Measurements from ENCODE around the gene FUCA2.

Gene FUCA2

DNA sequence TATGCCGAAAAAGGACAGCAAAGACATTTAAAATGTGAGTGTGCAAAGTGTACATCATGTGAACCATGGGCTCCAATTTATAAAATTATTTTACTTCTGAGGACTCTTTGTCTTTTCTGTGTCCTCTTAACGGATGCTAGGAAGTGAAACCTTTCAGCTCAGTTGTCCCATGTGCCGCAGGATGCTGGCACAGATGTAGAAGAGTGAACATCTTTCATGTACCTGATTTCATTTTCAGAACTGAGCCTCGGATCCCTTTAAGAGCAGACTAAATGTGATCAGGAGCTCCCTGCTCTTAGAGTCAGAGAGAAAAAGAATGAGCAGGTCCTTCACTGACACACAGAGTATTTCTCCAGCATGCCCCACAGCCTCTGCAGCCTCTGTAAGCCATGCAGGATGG is 27.6 kb upstream of the FUCA2 start:
- in situ Hi-C loops (cut with HindIII; ENCODE audit: low sequenced_read_pairs), result no loop called here
- TF ChIP-seq, protein P1, sequence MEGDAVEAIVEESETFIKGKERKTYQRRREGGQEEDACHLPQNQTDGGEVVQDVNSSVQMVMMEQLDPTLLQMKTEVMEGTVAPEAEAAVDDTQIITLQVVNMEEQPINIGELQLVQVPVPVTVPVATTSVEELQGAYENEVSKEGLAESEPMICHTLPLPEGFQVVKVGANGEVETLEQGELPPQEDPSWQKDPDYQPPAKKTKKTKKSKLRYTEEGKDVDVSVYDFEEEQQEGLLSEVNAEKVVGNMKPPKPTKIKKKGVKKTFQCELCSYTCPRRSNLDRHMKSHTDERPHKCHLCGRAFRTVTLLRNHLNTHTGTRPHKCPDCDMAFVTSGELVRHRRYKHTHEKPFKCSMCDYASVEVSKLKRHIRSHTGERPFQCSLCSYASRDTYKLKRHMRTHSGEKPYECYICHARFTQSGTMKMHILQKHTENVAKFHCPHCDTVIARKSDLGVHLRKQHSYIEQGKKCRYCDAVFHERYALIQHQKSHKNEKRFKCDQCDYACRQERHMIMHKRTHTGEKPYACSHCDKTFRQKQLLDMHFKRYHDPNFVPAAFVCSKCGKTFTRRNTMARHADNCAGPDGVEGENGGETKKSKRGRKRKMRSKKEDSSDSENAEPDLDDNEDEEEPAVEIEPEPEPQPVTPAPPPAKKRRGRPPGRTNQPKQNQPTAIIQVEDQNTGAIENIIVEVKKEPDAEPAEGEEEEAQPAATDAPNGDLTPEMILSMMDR (IDR thresholded peaks at IDR 0.05; ENCODE audit: low read depth, low read length), result no peak
- DNase-seq (ENCODE audit: low read depth, low spot score), result no peak
- H3K4me3 ChIP-seq (ENCODE audit: low read depth, low read length), result no peak overlapping the region

DNA sequence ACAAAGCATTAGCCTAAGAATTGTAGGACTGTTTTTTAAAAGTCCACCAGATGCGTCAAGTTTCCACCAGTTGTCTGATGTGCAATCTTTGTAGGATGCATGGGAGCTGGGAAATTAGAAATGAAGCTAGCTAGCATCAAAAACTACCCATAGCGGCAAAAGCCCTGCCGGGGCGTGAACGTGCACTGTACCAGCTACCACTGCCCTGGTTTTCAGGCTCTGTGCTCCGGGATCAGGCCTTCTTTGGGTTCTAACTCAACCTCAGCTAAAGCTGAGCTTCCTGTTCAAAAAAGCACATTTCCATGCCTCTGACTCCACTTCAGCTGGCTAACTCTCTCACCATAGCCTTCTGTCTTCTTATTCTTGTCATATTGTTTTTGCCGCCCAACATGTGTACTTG is 26.9 kb upstream of the FUCA2 start:
- no peak overlapping the region for H3K4me3 ChIP-seq (ENCODE audit: low read depth, low read length)
- TF ChIP-seq, protein P1 (IDR thresholded peaks at IDR 0.05; ENCODE audit: low read depth, low read length), result no peak
- in situ Hi-C loops (cut with HindIII; ENCODE audit: low sequenced_read_pairs), result no loop called here
- no peak for DNase-seq (ENCODE audit: low read depth, low spot score)

DNA sequence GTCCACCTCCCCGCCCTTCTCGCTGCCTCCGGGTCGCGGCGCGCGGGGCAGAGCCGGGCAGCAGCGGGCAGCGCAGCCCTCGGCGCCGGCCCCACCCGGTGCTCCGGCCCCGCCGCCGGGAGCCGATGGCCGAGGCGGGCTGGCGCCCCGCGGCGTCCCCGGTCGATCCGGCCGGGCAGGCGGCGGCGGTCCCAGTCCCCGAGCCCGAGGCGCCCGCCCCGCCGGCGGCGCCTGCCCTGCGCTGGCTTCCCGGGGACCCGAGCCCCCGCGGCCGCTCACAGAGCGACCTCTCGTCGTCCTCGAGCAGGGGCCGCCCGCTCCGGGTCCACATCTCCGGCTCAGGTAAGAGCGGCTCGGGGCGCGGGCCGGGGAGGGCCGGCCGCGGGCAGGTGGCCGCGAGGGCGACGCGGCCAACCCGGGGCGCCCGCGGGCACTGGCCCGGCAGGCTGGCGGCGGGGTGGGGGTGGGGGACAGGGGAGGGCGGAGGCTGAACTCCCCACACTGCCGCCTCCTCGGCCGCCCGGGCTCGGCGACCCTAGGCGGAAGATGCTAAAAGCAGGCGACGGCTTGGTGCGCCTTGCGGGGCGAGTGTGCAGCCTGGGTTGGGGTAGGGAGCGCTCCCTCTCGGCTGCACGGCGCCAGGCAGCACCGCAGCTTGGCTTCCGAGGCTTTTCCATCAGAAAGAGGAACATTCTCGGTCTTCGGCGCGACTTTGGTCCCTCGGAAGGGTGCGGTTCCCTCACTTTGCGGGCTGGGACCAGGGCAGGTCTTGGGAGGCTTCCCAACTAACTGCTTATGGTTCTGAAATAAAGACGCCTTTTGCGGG is 25.6 kb upstream of the FUCA2 start:
- H3K4me3 ChIP-seq (ENCODE audit: low read depth, low read length), result peak overlapping the region; percentile 55
- in situ Hi-C loops (cut with HindIII; ENCODE audit: low sequenced_read_pairs), result no loop called here
- peak; percentile 62 for DNase-seq (ENCODE audit: low read depth, low spot score)
- TF ChIP-seq, protein P1 (IDR thresholded peaks at IDR 0.05; ENCODE audit: low read depth, low read length), result peak; percentile 75

DNA sequence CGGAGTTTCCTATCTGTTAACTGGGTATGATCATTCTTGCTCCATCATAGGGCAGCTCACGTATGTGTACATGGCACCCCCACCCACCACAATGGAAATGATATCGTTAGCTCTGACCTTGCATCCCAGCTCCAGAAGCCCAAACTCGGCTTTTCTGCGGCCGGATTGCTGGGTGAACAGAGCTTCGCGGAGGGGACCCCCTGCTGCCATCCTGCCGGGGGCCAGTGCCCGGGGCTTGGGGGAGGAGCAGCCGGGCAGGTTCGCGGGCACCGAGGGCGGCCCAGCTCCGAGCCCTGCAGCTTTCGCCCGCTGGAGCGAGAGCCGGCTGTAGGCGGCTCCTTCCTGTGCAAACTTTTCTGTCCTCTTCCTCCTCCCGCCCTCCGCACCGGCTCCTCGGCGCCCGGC is 24.9 kb upstream of the FUCA2 start:
- DNase-seq (ENCODE audit: low read depth, low spot score), result peak; percentile 35
- in situ Hi-C loops (cut with HindIII; ENCODE audit: low sequenced_read_pairs), result no loop called here
- TF ChIP-seq, protein P1 (IDR thresholded peaks at IDR 0.05; ENCODE audit: low read depth, low read length), result no peak
- peak overlapping the region; percentile 55 for H3K4me3 ChIP-seq (ENCODE audit: low read depth, low read length)

DNA sequence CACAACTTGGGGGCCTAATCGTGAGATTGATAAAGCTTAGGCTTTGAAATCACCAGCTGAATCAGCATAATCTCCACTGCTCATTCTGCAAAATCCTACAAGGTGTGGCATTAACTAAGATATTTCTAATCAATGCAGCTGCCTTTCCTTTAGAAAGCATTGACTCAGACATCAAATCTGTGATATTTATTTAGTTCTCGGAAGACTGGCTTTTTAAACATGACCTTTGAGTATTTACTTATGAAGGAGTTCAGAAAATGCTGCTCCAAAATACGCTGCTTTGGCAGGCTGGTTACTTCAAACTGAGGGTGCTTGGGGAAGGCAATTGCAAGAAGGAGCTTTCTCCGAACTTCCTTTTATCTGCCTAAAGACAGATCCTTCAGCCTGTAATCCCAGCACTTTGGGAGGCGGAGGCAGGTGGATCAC is 23.7 kb upstream of the FUCA2 start:
- TF ChIP-seq, protein P1 (IDR thresholded peaks at IDR 0.05; ENCODE audit: low read depth, low read length), result no peak
- in situ Hi-C loops (cut with HindIII; ENCODE audit: low sequenced_read_pairs), result no loop called here
- no peak overlapping the region for H3K4me3 ChIP-seq (ENCODE audit: low read depth, low read length)
- DNase-seq (ENCODE audit: low read depth, low spot score), result no peak

DNA sequence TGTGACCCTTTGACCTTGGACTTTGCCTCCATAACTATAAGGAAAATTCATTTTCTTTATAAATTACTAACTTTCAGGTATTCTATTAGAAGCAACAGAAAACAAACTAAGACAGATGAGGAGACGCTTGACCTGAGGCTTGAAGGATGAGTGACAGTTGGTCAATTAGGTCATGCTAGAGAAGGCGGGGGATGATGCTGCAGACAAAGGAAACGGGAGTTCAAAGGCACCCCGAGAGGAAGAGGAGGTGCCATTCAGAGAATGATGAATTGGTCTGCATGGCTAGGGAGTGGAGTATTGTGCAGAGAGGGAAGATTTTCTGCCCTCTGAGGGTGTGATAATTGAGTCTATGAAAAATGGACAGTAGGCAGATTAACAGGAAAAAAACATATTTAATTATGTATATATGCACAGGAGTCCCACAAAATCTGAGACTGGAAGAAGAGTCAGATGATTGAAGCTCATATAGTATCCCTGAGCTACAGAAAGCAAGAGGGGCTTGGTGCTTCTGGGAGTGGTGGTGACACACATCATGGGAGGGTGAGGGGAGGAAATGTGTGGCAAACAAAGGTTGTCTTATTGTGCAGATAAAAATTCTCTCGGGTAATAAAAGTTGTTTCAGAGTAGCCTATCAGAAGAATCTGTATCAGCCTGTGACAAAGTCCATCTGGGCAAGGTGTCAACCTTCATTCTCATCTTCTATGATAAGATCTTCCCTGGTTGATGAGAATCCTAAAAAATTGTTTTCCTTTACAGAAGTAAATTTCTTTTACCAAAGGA is 20.4 kb upstream of the FUCA2 start:
- no peak overlapping the region for H3K4me3 ChIP-seq (ENCODE audit: low read depth, low read length)
- DNase-seq (ENCODE audit: low read depth, low spot score), result no peak
- in situ Hi-C loops (cut with HindIII; ENCODE audit: low sequenced_read_pairs), result no loop called here
- TF ChIP-seq, protein P1 (IDR thresholded peaks at IDR 0.05; ENCODE audit: low read depth, low read length), result no peak
